HG03575 (cell line): ENCODE measurements around the gene YPEL2.
"Not testable (repeated sequence)": the region's sequence is repeated elsewhere in the genome, so short reads cannot be mapped to it uniquely, and the experiment has no call there.

Source experiments
- ATAC-seq: cut with Tn5 transposase; IDR thresholded peaks from one replicate; pipeline ENCODE4 v1.9.1; 2021; ENCODE audit not compliant: unreplicated experiment, insufficient number of reproducible peaks, low FRiP score; ENCODE audit errors: extremely low read depth

The YPEL2 gene, protein sequence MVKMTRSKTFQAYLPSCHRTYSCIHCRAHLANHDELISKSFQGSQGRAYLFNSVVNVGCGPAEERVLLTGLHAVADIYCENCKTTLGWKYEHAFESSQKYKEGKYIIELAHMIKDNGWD

DNA sequence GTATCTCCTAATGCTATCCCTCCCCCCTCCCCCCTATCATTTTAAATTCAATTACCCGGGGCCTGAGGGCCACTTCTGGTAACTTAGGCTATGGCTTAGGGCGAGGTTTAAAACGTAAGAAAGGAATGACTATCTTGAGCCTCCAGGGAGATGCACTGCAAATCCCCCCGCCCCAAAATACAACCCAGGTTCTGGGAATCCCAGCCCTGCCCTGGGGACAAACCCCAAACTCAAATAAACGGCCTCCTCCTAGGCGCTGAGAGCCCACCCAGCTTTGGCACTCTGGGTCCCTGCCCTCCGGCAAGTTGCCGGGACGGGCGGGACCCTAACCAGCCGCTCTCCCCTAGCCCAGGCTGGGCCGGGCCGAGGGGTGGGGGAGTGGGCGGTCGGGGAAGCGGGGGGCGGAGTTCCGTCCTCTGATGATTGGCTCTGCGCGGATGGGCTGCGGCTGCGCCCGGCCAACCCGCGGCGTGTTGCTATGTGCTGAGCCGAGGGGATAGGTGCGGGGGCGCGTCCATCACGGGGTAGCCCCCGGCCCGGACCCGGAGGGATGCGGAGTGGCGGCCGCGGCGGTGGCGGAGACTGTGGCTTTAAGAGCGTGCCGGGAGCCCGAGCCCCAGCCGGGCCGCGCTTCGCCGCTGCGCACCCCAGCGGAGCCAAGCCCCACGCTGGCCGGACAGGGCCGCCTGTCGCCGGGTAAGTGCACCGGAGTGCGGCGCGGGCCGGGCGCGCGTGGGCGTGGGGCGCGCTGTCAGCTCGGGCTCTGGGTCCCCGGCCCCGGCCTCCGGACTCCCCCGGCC is at the start of gene YPEL2:
YPEL2 (plus strand) TSS at position 527 of the 800 bp plus-strand sequence. CDS start 21,755 bp downstream, outside the sequence.
- ATAC-seq = no peak

DNA sequence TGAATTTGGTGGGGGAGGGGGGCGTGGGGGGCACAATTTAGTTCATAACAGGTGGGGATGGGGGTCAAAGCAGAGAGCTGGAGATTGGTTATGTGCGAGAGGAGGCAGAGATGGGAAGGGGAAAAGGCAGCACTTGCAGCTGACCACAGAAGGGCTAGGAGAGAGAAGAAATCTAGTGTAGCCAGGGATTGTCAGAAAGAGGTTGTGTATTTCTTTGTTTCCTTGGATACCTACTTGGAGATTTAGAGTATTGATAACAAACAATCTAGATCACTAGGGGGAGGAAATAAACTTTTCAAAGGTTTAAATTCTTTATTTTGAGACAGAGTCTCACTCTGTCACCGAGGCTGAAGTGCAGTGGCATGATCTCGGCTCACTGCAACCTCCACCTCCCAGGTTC is 47.1 kb upstream of the YPEL2 start:
- ATAC-seq = no peak

DNA sequence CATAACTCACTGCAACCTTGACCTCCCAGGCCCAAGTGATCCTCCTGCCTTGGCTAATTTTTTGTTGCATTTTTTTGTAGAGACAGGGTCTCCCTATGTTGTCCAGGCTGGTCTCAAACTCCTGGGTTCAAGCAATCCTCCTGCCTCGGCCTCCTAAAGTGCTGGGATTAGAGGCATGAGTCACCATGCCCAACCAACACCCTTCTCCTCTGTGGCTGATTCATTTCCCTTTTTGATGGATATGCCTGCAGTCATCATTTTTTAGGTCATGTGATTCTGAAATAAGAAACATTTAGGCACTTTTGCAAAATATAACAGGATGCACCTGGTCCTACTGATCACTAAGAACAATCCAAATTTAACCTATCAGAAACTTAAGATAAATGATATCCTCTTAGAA is 44.0 kb upstream of the YPEL2 start:
- ATAC-seq = no peak

DNA sequence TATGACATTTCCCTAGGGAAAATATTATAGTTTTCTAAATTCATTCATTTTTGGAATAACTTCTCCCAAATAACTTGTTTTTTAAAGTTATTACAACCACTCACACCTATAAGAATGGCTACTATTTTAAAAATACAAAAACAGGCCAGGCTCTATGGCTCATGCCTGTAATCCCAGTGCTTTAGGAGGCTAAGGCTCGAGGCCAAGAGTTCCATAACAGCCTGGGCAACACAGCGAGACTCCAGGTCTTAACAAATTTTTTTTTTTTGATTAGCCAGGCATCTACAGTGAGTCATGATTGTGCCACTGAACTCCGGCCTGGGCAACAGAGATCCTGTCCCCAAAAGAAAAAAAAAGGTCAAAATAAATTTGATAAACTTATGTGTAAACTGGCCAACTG is 43.6 kb upstream of the YPEL2 start:
- ATAC-seq = no peak

DNA sequence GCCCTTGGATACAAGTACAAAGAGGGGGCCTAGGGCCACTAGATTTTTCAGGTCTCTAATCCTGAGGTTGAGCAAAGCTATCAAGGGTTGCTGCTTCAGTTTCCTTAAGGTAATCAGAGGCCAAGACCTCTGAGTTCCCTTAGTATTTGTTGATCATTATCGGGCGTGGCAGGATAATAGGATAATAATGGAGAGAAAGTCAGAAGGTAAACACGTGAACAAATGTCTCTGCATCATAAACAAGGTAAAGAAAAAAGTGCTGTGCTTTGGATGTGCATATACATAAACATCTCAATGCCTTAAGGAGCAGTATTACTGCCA is 41.5 kb upstream of the YPEL2 start:
- ATAC-seq = no peak

DNA sequence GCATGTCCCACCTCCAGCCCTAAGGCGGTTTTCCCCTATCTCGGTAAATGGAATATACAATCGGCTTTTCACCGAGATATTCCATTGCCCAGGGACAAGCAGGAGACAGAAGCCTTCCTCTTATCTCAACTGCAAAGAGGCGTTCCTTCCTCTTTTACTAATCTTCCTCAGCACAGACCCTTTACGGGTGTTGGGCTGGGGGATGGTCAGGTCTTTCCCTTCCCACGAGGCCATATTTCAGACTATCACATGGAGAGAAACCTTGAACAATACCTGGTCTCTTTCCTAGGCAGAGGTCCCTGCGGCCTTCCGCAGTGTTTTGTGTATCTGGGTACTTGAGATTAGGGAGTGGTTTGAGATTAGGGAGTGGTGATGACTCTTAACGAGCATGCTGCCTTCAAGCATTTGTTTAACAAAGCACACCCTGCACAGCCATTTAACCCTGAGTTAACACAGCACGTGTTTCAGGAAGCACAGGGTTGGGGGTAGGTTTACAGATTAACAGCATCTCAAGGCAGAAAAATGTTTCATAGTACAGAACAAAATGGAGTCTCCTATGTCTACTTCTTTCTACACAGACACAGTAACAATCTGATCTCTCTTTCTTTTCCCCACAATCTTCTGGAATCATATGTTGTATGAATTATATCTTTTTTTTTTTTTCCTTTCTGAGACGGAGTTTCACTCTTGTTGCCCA is 41.0 kb upstream of the YPEL2 start:
- not testable (repeated sequence) for ATAC-seq

DNA sequence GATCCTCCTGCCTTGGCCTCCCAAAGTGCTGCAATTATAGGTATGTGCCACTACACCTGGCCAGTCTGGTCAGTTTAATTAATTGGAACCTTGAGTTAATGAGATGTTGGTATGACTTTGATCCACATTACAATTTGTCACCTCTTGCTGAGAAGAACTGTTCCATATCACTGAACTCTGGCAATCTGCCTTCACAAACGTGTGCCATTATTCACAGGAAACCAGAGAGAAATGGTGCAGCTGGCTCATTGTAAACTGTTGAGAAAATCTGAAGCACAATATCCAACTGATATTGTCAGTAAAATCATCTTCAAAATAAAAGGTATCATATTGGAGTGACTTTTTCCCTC is 39.3 kb upstream of the YPEL2 start:
- ATAC-seq = no peak

DNA sequence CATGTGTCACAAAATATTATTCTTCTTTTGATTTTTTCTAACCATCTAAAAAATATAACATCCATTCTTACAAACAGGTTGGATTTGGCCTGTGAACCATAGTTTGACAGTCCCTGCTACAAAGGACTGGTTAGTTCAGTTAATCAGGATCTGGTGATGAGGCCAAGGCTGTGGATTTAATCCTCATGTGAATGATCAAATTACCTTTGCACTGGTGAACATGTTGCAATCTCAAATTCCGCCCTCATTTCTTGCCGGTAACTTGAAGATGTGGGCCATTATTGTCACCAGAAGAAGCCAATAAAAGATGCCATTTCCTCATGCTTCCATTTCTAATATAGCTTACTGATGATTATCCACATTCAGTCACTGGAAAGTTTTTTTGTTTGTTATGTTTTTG is 35.3 kb upstream of the YPEL2 start:
- no peak for ATAC-seq

DNA sequence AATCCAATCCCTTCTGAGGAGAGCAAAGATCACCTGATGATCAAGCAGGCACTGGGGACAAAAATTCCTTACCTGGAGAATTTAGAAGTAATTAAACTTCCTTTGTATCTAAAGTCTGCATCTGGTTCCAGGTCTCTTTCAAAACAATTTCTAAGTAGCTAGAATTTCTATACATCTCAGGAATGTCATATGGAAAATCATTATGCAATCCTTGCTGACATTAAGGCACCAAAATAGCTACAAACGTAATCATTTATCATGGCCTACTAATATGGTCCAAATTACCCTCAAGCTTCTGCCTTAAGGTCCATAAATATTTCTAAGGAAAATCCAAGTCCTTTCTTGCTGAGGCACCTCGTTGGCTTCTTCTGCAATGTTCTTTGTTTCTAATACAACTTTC is 32.9 kb upstream of the YPEL2 start:
- ATAC-seq = no peak

DNA sequence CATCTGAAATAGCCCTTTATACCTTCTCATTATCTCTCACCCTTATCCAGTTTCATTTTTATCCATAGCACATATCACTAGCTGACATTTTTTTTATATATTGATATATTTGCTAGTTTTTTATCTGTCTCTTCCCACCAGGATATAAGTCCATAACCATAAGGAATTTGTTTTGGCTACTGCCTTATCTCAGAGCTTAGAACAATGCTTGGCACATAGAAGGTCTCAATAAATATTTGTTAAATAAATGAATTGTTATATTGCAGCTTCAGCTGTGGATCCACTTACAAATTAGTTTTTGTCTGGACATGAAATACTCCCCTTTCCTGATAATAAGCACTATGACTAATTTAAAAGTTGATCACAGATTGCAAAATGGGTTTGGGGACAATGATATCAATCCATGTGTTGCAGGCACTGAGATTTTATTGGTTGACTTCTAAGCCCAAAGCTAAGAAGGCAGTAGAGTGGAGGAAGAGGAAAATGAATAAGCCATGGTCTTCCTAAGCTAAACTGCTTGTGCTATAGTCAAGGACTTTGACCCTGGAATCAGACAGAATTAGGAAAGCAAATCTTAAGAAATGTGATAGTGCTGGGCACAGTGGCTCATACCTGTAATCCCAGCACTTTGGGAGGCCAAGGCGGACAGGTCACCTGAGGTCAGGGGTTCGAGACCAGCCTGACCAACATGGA is 31.9 kb upstream of the YPEL2 start:
- no peak for ATAC-seq

DNA sequence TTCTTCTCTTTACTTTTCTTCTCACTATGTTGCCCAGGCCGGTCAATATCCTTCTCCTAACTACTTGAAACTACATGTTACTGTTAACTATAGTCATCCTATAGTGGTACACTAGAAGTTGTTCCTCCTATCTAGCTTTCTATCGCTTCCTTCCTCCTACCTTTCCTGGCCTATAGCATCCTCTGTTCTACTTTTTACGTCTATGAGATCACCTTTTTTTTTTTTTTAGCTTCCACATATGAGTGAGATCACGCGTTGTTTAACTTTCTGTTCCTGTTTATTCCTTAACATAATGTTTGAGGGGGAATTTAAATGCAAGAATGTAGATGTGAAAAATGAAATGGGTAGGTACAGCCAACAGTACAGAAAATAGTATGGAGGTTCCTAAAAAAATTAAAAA is 30.5 kb upstream of the YPEL2 start:
- ATAC-seq = no peak

DNA sequence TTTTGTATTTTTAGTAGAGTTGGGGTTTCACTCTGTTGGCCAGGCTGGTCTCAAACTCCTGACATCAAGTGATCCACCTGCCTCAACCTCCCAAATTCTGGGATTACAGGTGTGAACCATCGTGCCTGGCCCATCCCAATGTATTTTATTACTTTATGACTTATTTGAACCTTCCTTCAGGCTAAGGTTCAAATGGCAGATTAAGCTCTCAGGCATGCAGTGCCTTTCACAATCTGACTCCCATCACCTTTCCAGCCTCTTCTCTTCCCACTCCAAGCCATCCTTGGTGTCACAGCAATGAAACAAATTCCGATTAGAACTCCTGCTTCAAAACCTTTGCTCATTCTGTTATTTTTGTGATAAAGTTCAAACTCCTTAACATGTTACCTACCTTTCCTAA is 26.6 kb upstream of the YPEL2 start:
- ATAC-seq = no peak

DNA sequence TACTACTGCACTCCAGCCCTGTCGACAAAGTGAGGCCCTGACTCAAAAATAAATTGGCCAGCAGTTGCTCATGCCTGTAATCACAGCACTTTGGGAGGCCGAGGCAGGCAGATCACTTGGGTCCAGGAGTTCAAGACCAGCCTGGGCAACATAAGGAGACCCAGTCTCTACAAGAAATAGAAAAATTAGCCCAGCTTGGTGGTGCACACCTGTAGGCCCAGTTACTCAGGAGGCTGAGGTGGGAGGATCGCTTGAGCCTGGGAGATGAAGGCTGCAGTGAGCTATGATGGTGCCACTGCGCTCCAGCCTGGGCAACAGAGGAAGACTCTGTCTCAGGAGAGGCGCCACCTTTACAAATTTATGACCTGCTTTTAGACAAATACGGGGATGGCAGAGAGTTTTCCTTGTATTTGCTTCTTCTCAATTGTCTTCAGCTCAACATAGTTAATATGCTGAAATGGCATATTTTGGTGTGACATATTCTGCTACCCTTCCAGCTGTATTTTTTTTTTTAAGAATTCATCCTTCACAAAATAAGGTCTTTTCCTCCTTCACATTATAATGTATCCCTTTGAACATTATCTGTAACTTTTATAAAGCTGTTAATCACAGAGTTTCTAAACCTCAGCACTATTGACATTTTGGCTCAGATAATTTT is 21.1 kb upstream of the YPEL2 start:
- ATAC-seq = no peak

DNA sequence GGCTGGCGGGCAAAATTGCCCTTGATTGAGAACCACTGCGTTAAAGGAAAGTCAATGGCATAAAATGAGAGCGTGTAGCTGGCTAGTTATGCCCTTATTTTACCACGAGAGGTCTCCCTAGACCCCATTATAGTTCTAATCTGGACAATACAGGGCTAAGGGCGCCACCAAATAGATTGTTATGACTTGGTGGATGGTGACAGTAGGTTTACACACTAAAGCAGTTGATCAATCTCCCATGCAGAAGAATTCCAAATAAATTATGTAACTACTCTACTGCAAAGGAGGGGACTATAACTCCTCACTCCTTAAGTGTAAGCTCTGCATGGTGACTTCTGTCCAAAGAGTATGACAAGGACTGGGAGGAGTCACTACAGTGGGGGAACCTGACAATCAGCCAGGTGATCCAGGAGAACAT is 20.4 kb upstream of the YPEL2 start:
- no peak for ATAC-seq

DNA sequence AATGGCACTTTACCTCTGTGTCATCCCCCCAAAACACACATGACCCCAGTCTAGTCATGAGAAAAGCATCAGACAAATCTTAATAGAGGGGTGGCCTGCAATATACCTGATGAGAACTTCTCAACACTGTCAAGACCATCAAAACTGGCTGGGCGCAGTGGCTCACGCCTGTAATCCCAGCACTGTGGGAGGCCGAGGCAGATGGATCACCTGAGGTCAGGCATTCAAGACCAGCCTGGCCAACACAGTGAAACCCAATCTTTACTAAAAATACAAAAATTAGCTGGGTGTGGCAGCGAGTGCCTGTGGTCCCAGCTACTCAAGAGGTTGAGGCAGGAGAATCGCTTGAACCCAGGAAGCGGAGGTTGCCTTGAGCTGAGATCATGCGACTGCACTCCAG is 19.9 kb upstream of the YPEL2 start:
- ATAC-seq = not testable (repeated sequence)

DNA sequence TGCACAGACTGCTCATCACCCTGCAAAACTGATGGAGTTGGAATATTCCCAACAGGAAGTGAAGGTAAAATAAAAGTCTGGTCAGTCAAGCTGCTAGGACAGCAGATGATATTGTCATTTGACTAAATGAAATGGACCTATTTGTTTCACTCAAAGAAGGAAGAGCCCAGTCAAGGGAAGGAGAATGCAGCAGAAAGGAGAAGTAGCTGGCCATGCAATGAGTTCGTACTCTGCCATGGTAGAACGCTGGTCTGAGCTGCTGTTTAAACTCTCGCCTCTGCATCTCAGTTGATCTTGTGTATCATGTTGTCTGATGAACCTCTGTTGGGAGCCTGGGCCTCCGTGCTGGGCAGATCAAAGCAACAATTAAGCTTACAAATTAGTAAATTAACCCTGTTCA is 15.6 kb upstream of the YPEL2 start:
- no peak for ATAC-seq

DNA sequence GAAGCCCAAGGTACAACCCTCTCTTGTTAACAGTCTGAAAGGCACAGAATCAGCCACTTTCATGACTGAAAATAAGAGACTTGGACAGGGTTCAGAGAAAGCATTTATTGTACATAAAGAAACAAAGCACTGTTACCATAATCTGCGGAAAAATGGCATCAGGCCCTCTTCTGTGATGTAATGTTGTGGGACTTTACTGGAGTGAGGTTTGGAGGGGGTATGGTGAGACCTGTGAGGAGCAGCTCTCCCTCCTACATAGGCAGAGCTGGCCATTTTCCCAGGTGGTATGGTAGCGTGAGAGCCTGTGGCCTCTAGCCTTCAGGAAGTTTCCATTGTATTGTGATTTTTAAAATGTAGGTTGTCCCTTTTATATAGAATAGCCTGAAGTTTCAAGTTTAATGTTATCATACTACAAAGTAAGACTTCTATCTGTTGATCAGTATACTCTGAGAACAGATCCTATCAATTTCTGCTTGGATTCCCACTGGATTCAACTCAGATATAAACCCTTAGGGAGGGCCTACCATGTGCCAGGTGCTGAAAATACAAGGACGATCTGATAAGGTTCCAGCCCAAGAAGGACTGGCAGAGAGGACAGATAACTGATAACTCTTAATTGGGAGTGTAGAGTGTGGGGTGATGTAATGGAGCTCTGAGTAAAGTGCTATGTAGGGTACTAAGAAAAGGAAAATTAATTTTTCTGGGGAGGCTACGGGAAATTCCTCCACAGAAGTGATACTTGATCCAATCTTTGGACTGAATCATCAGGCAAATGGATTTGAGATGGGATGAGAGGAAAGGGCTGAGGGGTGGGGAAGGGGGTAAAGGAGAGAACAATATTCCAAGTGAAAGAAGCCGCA is 4.1 kb upstream of the YPEL2 start:
- ATAC-seq = no peak

DNA sequence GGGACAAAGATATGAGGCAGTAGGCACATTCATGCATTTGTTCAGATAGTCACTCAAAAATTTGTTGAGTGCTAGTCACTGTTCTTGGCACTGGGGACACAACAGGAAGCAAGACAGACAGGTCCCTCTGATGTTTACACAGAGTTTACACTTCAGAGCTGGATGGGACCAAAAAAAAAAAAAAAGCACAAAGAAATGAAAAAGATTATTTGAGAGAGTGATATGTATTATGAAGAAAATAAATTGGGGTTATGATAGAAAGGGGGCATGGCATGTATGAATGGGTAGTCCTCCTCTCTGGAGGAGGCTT is 3.5 kb upstream of the YPEL2 start:
- no peak for ATAC-seq

DNA sequence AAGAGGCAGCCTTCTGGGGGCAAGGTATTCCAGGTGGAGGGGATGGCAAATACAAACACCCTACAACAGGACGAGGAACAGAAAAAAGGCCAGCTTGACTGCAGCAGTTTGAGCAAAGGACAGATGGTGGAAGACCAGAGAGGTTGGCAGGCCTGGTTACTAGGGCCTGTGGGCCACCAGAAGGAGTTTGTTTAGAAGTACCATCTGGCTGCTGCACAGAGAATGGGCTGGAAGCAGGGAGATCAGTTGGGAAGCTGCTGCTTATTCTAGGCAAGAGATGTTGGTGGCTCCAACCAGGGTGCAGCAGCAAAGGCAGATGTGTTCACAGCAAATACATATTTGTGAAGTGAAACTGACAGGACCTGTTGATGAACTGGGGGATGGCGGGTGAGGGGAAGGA is 2.9 kb upstream of the YPEL2 start:
- no peak for ATAC-seq
